Neutrophil (primary cell): ENCODE data around the gene GNAQ.

Experiments used
- H3K27ac ChIP-seq: fragments of 200-600 bp; sonication (generic); 2 replicates; pipeline ENCODE4 v1.5.1; 2016; ENCODE audit warnings: mild to moderate bottlenecking, moderate library complexity
- H3K27me3 ChIP-seq: fragments of 200-600 bp; sonication (generic); 2 replicates; pipeline ENCODE4 v1.6.0; 2016; ENCODE audit warnings: mild to moderate bottlenecking
- H3K36me3 ChIP-seq: fragments of 200-600 bp; sonication (generic); 2 replicates; pipeline ENCODE4 v1.5.1; 2017
- H3K4me1 ChIP-seq, 2 experiments: fragments of 200-600 bp in 1 of 2; sonication (generic) in 1 of 2; 1 replicate in 1 of 2; 2 replicates in 1 of 2; pipeline versions ENCODE4 v1.5.1 to v1.6.1; 2013 to 2016; ENCODE audit warnings: low read depth in 1 of 2, low read length in 1 of 2, mild to moderate bottlenecking in 1 of 2, moderate library complexity in 1 of 2; ENCODE audit not compliant: control insufficient read depth in 1 of 2, insufficient read depth in 1 of 2
- H3K4me3 ChIP-seq, 2 experiments: fragments of 200-600 bp in 1 of 2; sonication (generic) in 1 of 2; 1 replicate in 1 of 2; 2 replicates in 1 of 2; pipeline ENCODE4 v1.5.1; 2013 to 2016; ENCODE audit warnings: low read depth in 1 of 2, low read length in 1 of 2, mild to moderate bottlenecking in 1 of 2, moderate library complexity in 1 of 2
- H3K9me3 ChIP-seq: fragments of 200-600 bp; sonication (generic); 2 replicates; pipeline ENCODE4 v1.5.1; 2016
- CTCF ChIP-seq: fragments of 200-600 bp; sonication (generic); IDR thresholded peaks from 2 replicates; pipeline ENCODE4 v1.5.1; 2016; ENCODE audit warnings: antibody characterized with exemption

Gene GNAQ

GRCh38 chr9:77752554-77752953 is 279.1 kb downstream of the GNAQ start:
- Histone ChIP-seq H3K36me3 (peaks cover 10% of the 10 kb centered on the region), H3K4me3 (no peak overlapping the region), H3K4me1 (no peaks in the 10 kb centered on the region), H3K9me3 (no peaks in the 10 kb centered on the region), H3K27me3 (no peaks in the 10 kb centered on the region), H3K27ac (peak overlapping the region; percentile 44)
- no peak for TF ChIP-seq CTCF

- H3K27ac ChIP-seq = peak overlapping the region; percentile 44
- no peak for TF ChIP-seq CTCF
- H3K4me3 ChIP-seq = no peak overlapping the region
- H3K27me3 ChIP-seq = no peaks in the 10 kb centered on the region
- H3K9me3 ChIP-seq = no peaks in the 10 kb centered on the region
- no peaks in the 10 kb centered on the region for H3K4me1 ChIP-seq
- H3K36me3 ChIP-seq = peaks cover 10% of the 10 kb centered on the region
Measured at GRCh38 chr9:77751341-77752091, 280.1 kb downstream of the GNAQ start.

- no peak for TF ChIP-seq CTCF
- H3K4me3 ChIP-seq = no peak overlapping the region
- H3K27me3 ChIP-seq = no peaks in the 10 kb centered on the region
- no peaks in the 10 kb centered on the region for H3K9me3 ChIP-seq
- H3K4me1 ChIP-seq = no peaks in the 10 kb centered on the region
- H3K36me3 ChIP-seq = peaks cover 5% of the 10 kb centered on the region
- H3K27ac ChIP-seq = no peak overlapping the region
Measured at GRCh38 chr9:77750981-77751340, 280.6 kb downstream of the GNAQ start.

GRCh38 chr9:77750284-77750683 is 281.3 kb downstream of the GNAQ start:
- Histone ChIP-seq H3K9me3 (no peaks in the 10 kb centered on the region), H3K27me3 (no peaks in the 10 kb centered on the region), H3K36me3 (no peaks in the 10 kb centered on the region), H3K4me1 (no peaks in the 10 kb centered on the region), H3K27ac (no peak overlapping the region), H3K4me3 (no peak overlapping the region)
- no peak for TF ChIP-seq CTCF

- TF ChIP-seq CTCF = no peak
Measured at GRCh38 chr9:77748214-77748772, 283.3 kb downstream of the GNAQ start.

More at GRCh38 chr9:77748214-77748772, 283.3 kb downstream of the GNAQ start:
- H3K27me3 ChIP-seq = no peaks in the 10 kb centered on the region
- H3K9me3 ChIP-seq = no peaks in the 10 kb centered on the region
- peaks cover 4% of the 10 kb centered on the region for H3K36me3 ChIP-seq
- H3K27ac ChIP-seq = no peak overlapping the region
- H3K4me1 ChIP-seq = no peaks in the 10 kb centered on the region
- no peak overlapping the region for H3K4me3 ChIP-seq
